HT1080 (cell line): Measurements from ENCODE around the gene NRXN3. TPM values are rescaled to one million over a fixed set of nuclear protein-coding genes. Genes with fewer than 3 reads are reported as not detected.
"Not testable (repeated sequence)": the region's sequence is repeated elsewhere in the genome, so short reads cannot be mapped to it uniquely, and the experiment has no call there.

Source experiments
- DNase-seq: peaks from one replicate; pipeline ENCODE4 v3.0.0-alpha.2; 2015; ENCODE audit warnings: low read depth
- total RNA-seq: library from RNA; depleted of rRNA; stranded (reverse); fragments of >200 nt; shearing (Covaris generic); gene quantifications from 2 replicates; pipeline ENCODE4 v1.2.3, GENCODE V29; 2014

The NRXN3 gene
- total RNA-seq, 1 experiment from 2014 or later: 1.2 TPM

GRCh38 chr14:78573736-78574135, 403.6 kb downstream of the NRXN3 start:
- not testable (repeated sequence) for DNase-seq

- DNase-seq: no peak
Measured at GRCh38 chr14:78576437-78577166, 406.4 kb downstream of the NRXN3 start.

- no peak for DNase-seq
Measured at GRCh38 chr14:78581229-78581628, 411.1 kb downstream of the NRXN3 start.

GRCh38 chr14:78586681-78587080, 416.5 kb downstream of the NRXN3 start:
- no peak for DNase-seq

- DNase-seq: no peak
Measured at GRCh38 chr14:78588906-78589305, 418.7 kb downstream of the NRXN3 start.

GRCh38 chr14:78592616-78593219, 422.5 kb downstream of the NRXN3 start:
- no peak for DNase-seq

- DNase-seq: no peak
Measured at GRCh38 chr14:78593949-78594348, 423.8 kb downstream of the NRXN3 start.

GRCh38 chr14:78595797-78596196, 425.6 kb downstream of the NRXN3 start:
- DNase-seq: no peak

- peak; percentile 54 for DNase-seq
Measured at GRCh38 chr14:78598046-78598920, 428.1 kb downstream of the NRXN3 start.

- no peak for DNase-seq
Measured at GRCh38 chr14:78605025-78605762, 435.0 kb downstream of the NRXN3 start.

- DNase-seq: peak; percentile 92
Measured at GRCh38 chr14:78605897-78606500, 435.8 kb downstream of the NRXN3 start.

- no peak for DNase-seq
Measured at GRCh38 chr14:78608998-78609787, 439.0 kb downstream of the NRXN3 start.

- no peak for DNase-seq
Measured at GRCh38 chr14:78610994-78611393, 440.8 kb downstream of the NRXN3 start.

- no peak for DNase-seq
Measured at GRCh38 chr14:78611796-78612571, 441.8 kb downstream of the NRXN3 start.

- no peak for DNase-seq
Measured at GRCh38 chr14:78612666-78613065, 442.5 kb downstream of the NRXN3 start.

GRCh38 chr14:78614593-78614992, 444.4 kb downstream of the NRXN3 start:
- no peak for DNase-seq

GRCh38 chr14:78617735-78618134, 447.6 kb downstream of the NRXN3 start:
- no peak for DNase-seq

- DNase-seq: no peak
Measured at GRCh38 chr14:78618368-78618767, 448.2 kb downstream of the NRXN3 start.

- no peak for DNase-seq
Measured at GRCh38 chr14:78627114-78627513, 456.9 kb downstream of the NRXN3 start.
